AG10803 (cell line): Measurements from ENCODE around the gene SIRPA.
"Not testable (repeated sequence)": the region's sequence is repeated elsewhere in the genome, so short reads cannot be mapped to it uniquely, and the experiment has no call there.

Source experiments
- DNase-seq: peaks from one replicate; pipeline ENCODE4 v3.0.0; 2010; ENCODE audit warnings: low read depth
- H3K4me3 ChIP-seq: 2 replicates; pipeline ENCODE4 v1.5.1; 2011; ENCODE audit warnings: mild to moderate bottlenecking, low read length, control low read depth
- TF ChIP-seq, protein P1 (sequence below): conservative IDR thresholded peaks from 2 replicates; pipeline ENCODE4 v1.5.1; 2011; ENCODE audit warnings: mild to moderate bottlenecking, low read length, control low read depth, inconsistent platforms

Gene SIRPA

DNA sequence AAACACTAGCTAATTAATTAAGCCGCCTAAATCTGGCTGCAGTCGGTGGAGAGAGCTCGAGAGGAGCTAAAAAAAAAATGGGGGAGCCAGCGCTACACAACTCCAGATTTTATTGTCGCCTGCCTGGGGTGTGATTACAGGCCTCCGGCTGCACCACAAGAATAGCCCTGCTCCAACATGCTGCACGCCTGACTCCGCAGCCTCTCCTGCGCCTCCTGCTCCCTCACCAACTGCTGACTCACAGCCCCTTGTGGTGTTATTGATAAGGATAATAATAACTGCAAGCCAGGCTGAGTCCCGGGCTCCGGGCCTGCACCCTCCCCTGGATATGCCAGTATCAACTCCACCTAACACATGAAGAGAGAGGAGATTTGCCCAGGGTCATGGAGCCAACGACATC is 16.8 kb downstream of the SIRPA start:
- TF ChIP-seq, protein P1, sequence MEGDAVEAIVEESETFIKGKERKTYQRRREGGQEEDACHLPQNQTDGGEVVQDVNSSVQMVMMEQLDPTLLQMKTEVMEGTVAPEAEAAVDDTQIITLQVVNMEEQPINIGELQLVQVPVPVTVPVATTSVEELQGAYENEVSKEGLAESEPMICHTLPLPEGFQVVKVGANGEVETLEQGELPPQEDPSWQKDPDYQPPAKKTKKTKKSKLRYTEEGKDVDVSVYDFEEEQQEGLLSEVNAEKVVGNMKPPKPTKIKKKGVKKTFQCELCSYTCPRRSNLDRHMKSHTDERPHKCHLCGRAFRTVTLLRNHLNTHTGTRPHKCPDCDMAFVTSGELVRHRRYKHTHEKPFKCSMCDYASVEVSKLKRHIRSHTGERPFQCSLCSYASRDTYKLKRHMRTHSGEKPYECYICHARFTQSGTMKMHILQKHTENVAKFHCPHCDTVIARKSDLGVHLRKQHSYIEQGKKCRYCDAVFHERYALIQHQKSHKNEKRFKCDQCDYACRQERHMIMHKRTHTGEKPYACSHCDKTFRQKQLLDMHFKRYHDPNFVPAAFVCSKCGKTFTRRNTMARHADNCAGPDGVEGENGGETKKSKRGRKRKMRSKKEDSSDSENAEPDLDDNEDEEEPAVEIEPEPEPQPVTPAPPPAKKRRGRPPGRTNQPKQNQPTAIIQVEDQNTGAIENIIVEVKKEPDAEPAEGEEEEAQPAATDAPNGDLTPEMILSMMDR = no peak
- DNase-seq = no peak

DNA sequence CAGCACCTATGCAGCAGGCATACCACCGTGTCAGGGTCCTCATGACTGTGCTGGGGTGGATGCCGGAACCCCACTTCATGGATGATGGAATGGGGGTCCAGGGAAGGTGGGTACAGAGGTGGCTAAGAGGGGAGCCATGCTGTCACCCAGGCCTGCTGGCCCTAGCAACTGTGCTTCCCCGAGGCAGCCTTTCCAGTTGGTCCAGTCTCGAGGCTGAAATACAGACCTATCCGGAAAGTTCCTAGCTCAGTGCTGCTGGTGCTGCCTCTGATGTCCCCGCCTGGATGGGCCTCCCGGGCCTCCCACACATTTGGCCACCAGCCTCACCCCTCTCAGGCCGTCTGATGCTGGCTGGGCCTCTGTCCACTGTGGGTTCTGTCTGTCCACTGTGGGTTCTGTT is 17.4 kb downstream of the SIRPA start:
- no peak overlapping the region for H3K4me3 ChIP-seq
- DNase-seq = no peak
- TF ChIP-seq, protein P1 = no peak

More for the DNA sequence above, 16.8 kb downstream of the SIRPA start:
- H3K4me3 ChIP-seq = no peak overlapping the region

DNA sequence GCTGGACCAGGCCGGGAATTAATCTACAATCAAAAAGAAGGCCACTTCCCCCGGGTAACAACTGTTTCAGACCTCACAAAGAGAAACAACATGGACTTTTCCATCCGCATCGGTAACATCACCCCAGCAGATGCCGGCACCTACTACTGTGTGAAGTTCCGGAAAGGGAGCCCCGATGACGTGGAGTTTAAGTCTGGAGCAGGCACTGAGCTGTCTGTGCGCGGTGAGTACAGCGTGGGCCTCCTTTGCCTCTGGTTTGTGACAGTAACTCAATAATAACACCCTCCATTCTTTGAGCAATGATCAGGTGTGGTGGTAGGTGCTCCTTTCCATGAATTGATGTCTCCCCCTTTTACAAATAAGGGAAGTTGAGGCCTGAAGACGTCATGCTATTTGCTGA is 20.0 kb downstream of the SIRPA start:
- H3K4me3 ChIP-seq, DNase-seq: not testable (repeated sequence)

DNA sequence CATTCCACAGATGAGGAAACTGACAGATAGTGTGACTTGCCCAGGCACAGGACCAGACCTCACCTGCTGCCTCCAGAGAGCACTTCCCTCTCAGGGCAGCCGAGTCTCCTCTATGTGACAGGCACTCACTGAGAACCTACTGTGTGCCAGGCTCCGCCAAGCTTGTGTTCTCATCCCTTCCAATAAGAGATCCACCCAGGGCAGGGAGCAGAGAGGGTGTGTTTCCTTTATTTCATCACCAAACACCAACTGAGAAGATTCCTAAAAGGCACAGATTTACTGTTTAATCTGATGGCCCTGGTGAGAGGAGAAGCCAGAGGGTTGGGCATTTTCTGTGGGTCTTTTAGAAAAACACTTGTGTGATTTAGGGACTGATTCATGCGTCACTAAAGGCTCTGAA is 20.5 kb downstream of the SIRPA start:
- H3K4me3 ChIP-seq = no peak overlapping the region
- TF ChIP-seq, protein P1 = no peak
- no peak for DNase-seq

DNA sequence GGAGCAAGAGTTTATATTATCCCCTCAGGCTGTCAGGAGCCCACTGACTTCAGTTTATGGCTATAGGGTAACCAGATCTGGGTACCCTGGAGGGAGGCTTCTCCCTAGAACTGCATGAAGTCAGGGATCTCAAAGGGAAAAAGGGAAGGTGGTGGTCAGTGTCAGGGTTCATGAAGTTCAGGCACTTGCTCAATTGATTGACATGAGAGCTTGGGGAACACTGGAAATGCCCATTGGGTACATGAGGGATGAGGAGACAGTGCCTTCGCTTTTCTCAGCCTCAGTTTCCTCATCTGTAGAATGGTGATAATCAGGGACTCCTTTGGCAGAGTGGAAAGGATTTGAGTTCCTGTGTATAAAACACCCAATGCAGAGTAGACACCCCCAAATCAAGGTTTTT is 22.6 kb downstream of the SIRPA start:
- H3K4me3 ChIP-seq = no peak overlapping the region
- no peak for DNase-seq
- TF ChIP-seq, protein P1 = no peak

DNA sequence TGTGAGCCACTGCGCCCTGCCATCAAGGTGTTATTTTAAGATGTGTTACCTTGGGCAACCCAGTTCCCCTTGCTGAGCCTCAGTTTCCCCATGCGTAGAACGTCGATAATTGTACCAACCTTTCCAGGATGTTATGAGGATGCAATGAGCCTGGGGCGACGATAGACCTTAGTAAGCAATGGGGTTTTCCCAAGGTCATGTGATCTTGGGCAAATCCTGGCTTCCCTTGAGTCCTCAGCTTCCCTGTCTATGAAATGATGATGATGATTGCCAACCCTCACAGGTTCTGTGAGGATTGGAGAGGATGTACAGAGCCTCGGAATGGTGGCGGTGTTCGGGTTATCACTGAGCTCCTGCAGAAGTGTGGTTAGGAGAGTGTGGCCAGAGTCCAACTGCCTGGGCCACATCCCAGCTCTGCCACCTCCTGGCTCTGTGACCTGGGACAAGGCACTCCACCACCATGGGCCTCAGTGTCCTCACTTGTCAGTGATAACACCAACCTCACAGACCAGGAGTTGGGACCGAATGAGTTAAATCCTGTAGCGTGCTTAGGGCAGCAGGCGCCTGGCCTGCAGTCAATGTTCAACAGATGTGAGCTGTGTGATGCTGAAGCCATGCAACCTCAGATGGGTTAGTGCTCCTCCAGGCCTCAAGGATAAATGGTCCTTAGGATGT is 23.4 kb downstream of the SIRPA start:
- H3K4me3 ChIP-seq = no peak overlapping the region
- TF ChIP-seq, protein P1 = no peak
- DNase-seq = peak; percentile 45

DNA sequence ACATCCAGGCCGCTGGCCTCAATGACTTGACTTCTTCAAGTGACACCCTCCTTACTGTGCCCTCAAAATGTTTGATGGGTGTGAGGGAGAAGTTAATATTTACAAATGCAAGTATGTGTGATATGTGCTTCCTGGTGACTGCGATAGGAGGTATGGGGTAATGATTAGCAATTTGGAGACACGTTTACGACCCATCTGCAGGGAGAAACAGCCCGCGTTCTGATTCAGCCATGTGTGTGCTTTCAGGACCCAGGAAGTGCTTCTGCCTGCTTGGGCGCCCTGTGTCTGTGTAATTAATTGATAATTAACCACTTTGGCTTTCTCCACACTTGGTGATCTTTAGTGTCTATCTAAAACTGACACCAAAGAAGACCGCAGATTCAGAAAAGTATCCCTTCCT is 25.0 kb downstream of the SIRPA start:
- TF ChIP-seq, protein P1 = no peak
- peak; percentile 56 for DNase-seq
- H3K4me3 ChIP-seq = no peak overlapping the region
